BJ (cell line): ENCODE measurements around the gene RPS21. TPM values are rescaled to one million over a fixed set of nuclear protein-coding genes. Genes with fewer than 3 reads are reported as not detected.

Experiments
- CTCF ChIA-PET: fragments of 350-600 bp; formaldehyde crosslinking; extraction: SDS; loops from one replicate; lab custom pipeline; 2021; ENCODE audit warnings: antibody characterized with exemption, inconsistent platforms; lab: Yijun Ruan, JAX
- POLR2A ChIA-PET: fragments of 300-600 bp; sonication (Branson Sonifier 250); formaldehyde crosslinking; extraction: SDS; loops from one replicate; lab custom pipeline; 2021; ENCODE audit warnings: antibody characterized with exemption; lab: Charles Lee
- DNase-seq: peaks from one replicate; pipeline ENCODE4 v3.0.0-alpha.2; 2011; ENCODE audit warnings: low read depth
- H3K27me3 ChIP-seq: 2 replicates; pipeline ENCODE4 v1.6.0; 2011; ENCODE audit warnings: low read length; ENCODE audit not compliant: control insufficient read depth, insufficient read depth
- H3K36me3 ChIP-seq: 2 replicates; pipeline ENCODE4 v1.5.1; 2011; ENCODE audit warnings: low read length; ENCODE audit not compliant: control insufficient read depth, insufficient read depth
- H3K4me3 ChIP-seq: 2 replicates; pipeline ENCODE4 v1.5.1; 2011; ENCODE audit warnings: low read depth, mild to moderate bottlenecking, control low read depth, low read length
- CTCF ChIP-seq: IDR thresholded peaks from 2 replicates; pipeline ENCODE4 v1.5.1; 2011; ENCODE audit warnings: low read depth, mild to moderate bottlenecking, control low read depth, inconsistent platforms, low read length, moderate library complexity; ENCODE audit not compliant: insufficient read depth
- polyA minus RNA-seq: library from RNA; depleted of rRNA, polyadenylated mRNA; stranded (reverse); fragments of >200 nt; gene quantifications from 2 replicates; pipeline ENCODE4 v1.2.3, GENCODE V29; 2011; rRNA and poly(A)+ RNA removed
- polyA plus RNA-seq: library from polyadenylated mRNA; depleted of rRNA; stranded (reverse); fragments of >200 nt; gene quantifications from 2 replicates; pipeline ENCODE4 v1.2.3, GENCODE V29; 2011; rRNA removed

The RPS21 gene
- polyA plus RNA-seq (3,553 and 3,818 TPM in 2 replicates), polyA minus RNA-seq (619 and 903 TPM in 2 replicates)

DNA sequence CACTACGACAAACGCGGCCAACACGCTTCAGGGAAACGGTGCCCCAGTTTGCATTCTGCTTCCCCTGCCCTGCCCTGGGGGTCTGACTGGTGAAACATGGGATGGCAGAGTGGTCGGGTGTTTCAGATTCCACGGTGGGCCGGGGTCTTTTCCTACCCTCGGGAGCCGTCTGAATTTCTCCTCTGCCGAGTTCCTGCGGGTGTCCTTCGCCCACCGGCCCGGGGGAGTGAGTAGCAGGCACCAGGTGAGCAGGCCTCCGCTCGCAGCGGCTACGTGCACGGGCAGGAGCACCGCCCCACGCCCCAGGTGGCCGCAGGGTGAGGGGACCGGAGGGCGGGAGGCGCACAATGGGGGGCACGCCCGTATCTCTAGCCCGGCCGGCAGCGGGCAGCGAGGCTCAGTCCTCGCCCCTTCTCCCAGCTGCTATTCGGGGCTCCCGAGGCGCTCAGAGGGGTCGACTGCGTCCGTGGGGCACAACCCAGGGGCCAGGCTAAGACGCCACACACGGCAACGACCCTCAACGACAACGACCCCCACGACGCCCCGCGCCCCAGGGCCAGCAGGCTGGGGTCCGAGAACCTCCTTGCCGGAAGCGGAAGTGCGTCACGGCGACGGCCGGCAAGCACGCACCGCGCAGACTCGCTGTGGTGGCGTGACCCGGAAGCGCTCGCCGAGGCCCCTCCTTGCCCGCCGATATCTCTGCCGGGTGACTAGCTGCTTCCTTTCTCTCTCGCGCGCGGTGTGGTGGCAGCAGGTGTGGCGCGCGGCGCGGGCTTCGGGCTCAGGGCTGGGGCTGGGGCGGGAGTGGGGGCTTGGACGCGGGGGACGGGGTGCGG, at the start of gene RPS21:
Gene RPS21, plus strand, starts transcription at position 721 of the 836 bp plus-strand sequence. CDS start 236 bp downstream, outside the sequence.
- no peak for TF ChIP-seq CTCF
- H3K4me3 ChIP-seq = peak within 1 kb of the TSS; percentile 100
- DNase-seq = peak; percentile 43
- H3K36me3 ChIP-seq = peaks cover 24% of the 10 kb centered on the region
- no peaks in the 10 kb centered on the region for H3K27me3 ChIP-seq
- CTCF ChIA-PET = interaction anchor here (0.7 to 4.3 kb wide), 6 partner anchors 12 to 377 kb away, joined by 3 to 24 read pairs (median 4); partner anchors contain the start of gene ADRM1
- POLR2A ChIA-PET = interaction anchor here (0.6 kb wide), 2 partner anchors 18 to 81 kb away, joined by 3 to 9 read pairs; no protein-coding TSS in a partner anchor

GRCh38 chr20:62337558-62338293, 49.2 kb upstream of the RPS21 start:
- no peak for DNase-seq
- no peaks in the 10 kb centered on the region for H3K27me3 ChIP-seq
- H3K4me3 ChIP-seq = no peak overlapping the region
- no peaks in the 10 kb centered on the region for H3K36me3 ChIP-seq
- ChIA-PET POLR2A (no interaction called here), CTCF (no interaction called here)
- TF ChIP-seq CTCF = no peak

GRCh38 chr20:62338294-62338620, 48.6 kb upstream of the RPS21 start:
- TF ChIP-seq CTCF = no peak
- no peaks in the 10 kb centered on the region for H3K36me3 ChIP-seq
- H3K27me3 ChIP-seq = no peaks in the 10 kb centered on the region
- POLR2A ChIA-PET = no interaction called here
- no peak overlapping the region for H3K4me3 ChIP-seq
- CTCF ChIA-PET = no interaction called here
- no peak for DNase-seq

GRCh38 chr20:62339647-62340062, 47.2 kb upstream of the RPS21 start:
- ChIA-PET CTCF (no interaction called here), POLR2A (no interaction called here)
- Histone ChIP-seq H3K4me3 (no peak overlapping the region), H3K27me3 (no peaks in the 10 kb centered on the region), H3K36me3 (no peaks in the 10 kb centered on the region)
- no peak for TF ChIP-seq CTCF
- no peak for DNase-seq

DNA sequence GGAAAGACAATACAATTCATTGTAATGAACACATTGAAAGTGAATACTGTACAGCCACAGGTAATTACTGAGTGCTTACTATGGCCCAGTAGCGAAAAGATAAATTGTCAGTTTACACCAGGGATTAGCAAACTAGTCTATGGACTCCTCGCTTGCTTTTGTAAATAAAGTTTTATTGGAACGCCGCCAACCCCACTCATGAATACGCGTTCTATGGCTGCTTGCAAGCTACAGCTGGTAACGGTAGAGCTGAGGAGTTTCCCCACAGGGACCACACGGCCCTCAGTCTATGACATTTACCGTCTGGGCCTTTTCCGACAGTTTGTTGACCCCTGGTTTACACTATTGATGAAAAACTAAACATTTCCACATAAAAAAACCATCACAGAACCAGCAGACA, 44.0 kb upstream of the RPS21 start:
- DNase-seq = no peak
- POLR2A ChIA-PET = no interaction called here

More for the DNA sequence above, 44.0 kb upstream of the RPS21 start:
- H3K27me3 ChIP-seq = no peaks in the 10 kb centered on the region
- no peak for TF ChIP-seq CTCF
- no peak overlapping the region for H3K4me3 ChIP-seq
- CTCF ChIA-PET = no interaction called here
- peaks cover 1% of the 10 kb centered on the region; the same call in 1 of the 2 replicates for H3K36me3 ChIP-seq
